Fibroblast of pulmonary artery (primary cell): Measurements from ENCODE around the gene XYLB.
A peak's percentile ranks its signal among the peaks of the same experiment; 100 is the strongest.
"Not testable (repeated sequence)": the region's sequence is repeated elsewhere in the genome, so short reads cannot be mapped to it uniquely, and the experiment has no call there.

Experiments
- DNase-seq: peaks from one replicate; pipeline ENCODE4 v3.0.0-alpha.2; 2010; ENCODE audit warnings: low read depth
- H3K4me3 ChIP-seq: replicated peaks from 2 replicates; pipeline ENCODE4 v1.5.1; 2011; ENCODE audit warnings: low read depth, mild to moderate bottlenecking, control low read depth, low read length, moderate library complexity
- CTCF ChIP-seq: IDR thresholded peaks from 2 replicates; pipeline ENCODE4 v1.5.1; 2011; ENCODE audit warnings: mild to moderate bottlenecking, control low read depth, low read length, inconsistent platforms; ENCODE audit errors: missing control alignments

The XYLB gene

DNA sequence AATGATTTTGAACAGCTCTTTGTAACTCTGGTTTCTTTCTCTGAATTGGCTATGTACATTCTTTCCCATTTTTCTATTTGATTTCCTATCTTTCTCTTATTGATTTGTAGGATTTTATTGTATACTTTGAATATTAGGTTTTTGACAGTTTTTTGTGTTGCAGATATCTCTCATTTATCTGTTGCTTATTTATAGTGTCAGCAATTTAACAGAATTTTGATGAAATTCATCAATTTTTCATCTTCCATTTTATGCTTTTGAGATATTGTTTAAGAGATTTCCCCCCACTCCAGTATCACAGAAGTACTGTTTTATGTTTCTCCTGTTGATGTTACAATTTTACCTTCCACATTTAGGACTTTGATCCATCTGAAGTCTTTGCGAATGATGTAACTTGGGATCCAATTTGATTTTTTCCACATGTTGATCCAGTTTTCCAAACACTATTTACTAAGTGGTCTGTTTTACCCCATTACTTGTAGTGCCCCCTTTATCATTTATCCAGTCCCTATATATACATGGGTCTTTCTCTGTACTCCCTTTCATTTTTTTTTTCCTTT, 46.1 kb downstream of the XYLB start:
- TF ChIP-seq CTCF = no peak
- H3K4me3 ChIP-seq = no peak overlapping the region
- no peak for DNase-seq

- DNase-seq = no peak
- H3K4me3 ChIP-seq = no peak overlapping the region
- TF ChIP-seq CTCF = no peak
Observed at GRCh38 chr3:38396239-38396638, 49.7 kb downstream of the XYLB start.

DNA sequence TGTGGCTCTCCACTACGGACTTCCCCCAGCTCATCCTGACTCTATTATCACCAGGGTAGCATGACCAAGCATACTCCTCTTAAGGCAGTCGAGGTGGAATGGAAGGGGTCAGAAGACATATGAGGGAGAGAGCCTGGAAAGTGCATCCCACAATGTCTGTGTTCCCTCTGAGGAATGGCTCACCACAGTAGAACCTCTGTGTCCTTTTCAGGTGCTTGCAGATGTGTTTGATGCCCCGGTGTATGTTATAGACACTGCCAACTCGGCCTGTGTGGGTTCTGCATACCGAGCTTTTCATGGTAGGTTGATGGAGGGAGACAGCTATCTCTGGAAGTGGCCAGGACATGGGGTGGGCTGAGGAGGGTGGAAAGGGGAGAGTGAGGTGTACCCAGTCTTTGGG, 50.3 kb downstream of the XYLB start:
- DNase-seq = no peak
- no peak for TF ChIP-seq CTCF
- no peak overlapping the region for H3K4me3 ChIP-seq

- H3K4me3 ChIP-seq = no peak overlapping the region
- peak; percentile 62 for DNase-seq
- TF ChIP-seq CTCF = no peak
Observed at GRCh38 chr3:38397320-38397719, 50.7 kb downstream of the XYLB start.

DNA sequence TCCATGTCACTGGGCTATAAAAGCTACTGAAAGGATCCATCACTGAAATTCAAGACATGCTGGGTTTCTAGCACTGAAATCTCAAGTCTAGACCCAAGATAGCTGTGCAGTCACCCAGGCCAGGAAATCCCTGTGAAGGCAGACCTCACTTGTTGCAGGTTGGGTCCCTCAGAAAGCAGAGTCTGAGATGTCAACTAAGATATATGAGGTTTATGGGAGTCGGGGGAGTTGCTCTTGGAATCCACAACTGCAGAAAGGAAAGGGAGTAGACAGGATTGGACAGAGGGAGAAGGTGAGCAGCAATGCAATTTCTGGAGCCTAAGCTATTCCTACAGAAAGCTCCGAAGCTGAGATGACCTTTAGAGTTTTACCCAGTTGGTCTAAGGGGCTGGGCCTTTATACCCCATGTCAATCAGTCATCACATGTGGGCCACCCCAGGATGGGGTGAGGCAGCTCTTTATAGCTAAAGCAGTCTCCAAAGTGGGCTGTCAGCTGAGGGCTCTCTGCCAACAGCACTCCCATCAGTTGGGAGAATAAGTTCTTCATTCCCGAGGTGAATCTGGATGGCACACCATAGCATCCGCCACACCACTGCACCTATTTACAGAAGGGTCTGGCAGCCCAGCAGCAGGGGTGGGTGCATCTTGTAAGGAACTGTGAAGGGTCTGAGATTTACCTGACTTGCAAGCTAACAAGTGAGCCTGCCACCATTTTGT, 54.8 kb downstream of the XYLB start:
- no peak for DNase-seq
- no peak overlapping the region for H3K4me3 ChIP-seq
- no peak for TF ChIP-seq CTCF

GRCh38 chr3:38404286-38404685, 57.7 kb downstream of the XYLB start:
- peak; percentile 70 for DNase-seq
- H3K4me3 ChIP-seq = no peak overlapping the region
- TF ChIP-seq CTCF = no peak

- DNase-seq = no peak
- no peak overlapping the region for H3K4me3 ChIP-seq
- TF ChIP-seq CTCF = no peak
Observed at GRCh38 chr3:38411591-38411990, 65.0 kb downstream of the XYLB start.

- DNase-seq, H3K4me3 ChIP-seq: not testable (repeated sequence)
Observed at GRCh38 chr3:38420758-38421157, 74.2 kb downstream of the XYLB start.
